Activated CD4-positive, alpha-beta T cell treated with anti-CD3 and anti-CD28 coated beads for 36 hours (primary cell): ENCODE results near the gene CDH23. TPM values are rescaled to one million over a fixed set of nuclear protein-coding genes. Genes with fewer than 3 reads are reported as not detected.
"Not testable (repeated sequence)": the region's sequence is repeated elsewhere in the genome, so short reads cannot be mapped to it uniquely, and the experiment has no call there.

Source experiments
- ATAC-seq: fragments of 200-7000 bp; cut with Tn5 transposase; one replicate; pipeline ENCODE4 v1.10.0; 2021; ENCODE audit warnings: mild to moderate bottlenecking, moderate library complexity
- CTCF ChIA-PET: fragments of 350-600 bp; sonication (Branson Sonifier 250); formaldehyde crosslinking; loops from one replicate; lab custom pipeline; 2021; ENCODE audit warnings: antibody characterized with exemption; lab: Charles Lee
- POLR2A ChIA-PET: fragments of 350-600 bp; sonication (Branson Sonifier 250); formaldehyde crosslinking; loops from one replicate; lab custom pipeline; 2021; ENCODE audit warnings: antibody characterized with exemption, inconsistent platforms; lab: Charles Lee
- DNase-seq: peaks from one replicate; pipeline ENCODE4 v3.0.0-alpha.2; 2020
- H3K27ac Mint-ChIP-seq: one replicate; pipeline ENCODE4 v1.8.0; 2021; ENCODE audit warnings: mixed read lengths
- H3K27me3 Mint-ChIP-seq: one replicate; pipeline ENCODE4 v1.8.0; 2021; ENCODE audit warnings: mixed read lengths
- H3K36me3 Mint-ChIP-seq: one replicate; pipeline ENCODE4 v1.8.0; 2021; ENCODE audit warnings: low read depth, mixed read lengths
- H3K4me1 Mint-ChIP-seq: one replicate; pipeline ENCODE4 v1.8.0; 2021; ENCODE audit warnings: mixed read lengths
- H3K4me3 Mint-ChIP-seq: one replicate; pipeline ENCODE4 v1.8.0; 2021; ENCODE audit warnings: mild to moderate bottlenecking, moderate library complexity, mixed read lengths
- H3K9me3 Mint-ChIP-seq: one replicate; pipeline ENCODE4 v1.8.0; 2021; ENCODE audit warnings: low read depth, mixed read lengths
- intact Hi-C, 2 experiments: fragments of 100-400 bp; cut with DNase I in 1 of 2; cut with micrococcal nuclease in 1 of 2; formaldehyde crosslinking; loops; one replicate each; pipeline versions ENCODE4 v1.14.2 to v1.15.1; 2022 to 2024; cut with DNase I, micrococcal nuclease
- total RNA-seq, 2 experiments: library from RNA; stranded (reverse); gene quantifications; one replicate each; pipeline ENCODE4 v1.2.3, GENCODE V29; 2021

CDH23 gene
- total RNA-seq, 2 experiments from 2014 or later: 1.5 to 1.6 TPM

- ATAC-seq (no peak), DNase-seq (no peak)
- Mint-ChIP-seq H3K27ac (no peak overlapping the region), H3K4me3 (no peak overlapping the region), H3K9me3 (peaks cover 2% of the 10 kb centered on the region), H3K27me3 (no peaks in the 10 kb centered on the region), H3K36me3 (no peaks in the 10 kb centered on the region), H3K4me1 (peaks cover 73% of the 10 kb centered on the region)
- CTCF ChIA-PET: interaction anchor here (0.6 to 1.5 kb wide), 3 partner anchors 9 to 51 kb away, joined by 3 to 5 read pairs (median 3); no protein-coding TSS in a partner anchor
- POLR2A ChIA-PET: no interaction called here
- intact Hi-C loops: no loop called here
These were observed 449.0 kb downstream of the CDH23 start for GRCh38 chr10:71845410-71846405.

DNA sequence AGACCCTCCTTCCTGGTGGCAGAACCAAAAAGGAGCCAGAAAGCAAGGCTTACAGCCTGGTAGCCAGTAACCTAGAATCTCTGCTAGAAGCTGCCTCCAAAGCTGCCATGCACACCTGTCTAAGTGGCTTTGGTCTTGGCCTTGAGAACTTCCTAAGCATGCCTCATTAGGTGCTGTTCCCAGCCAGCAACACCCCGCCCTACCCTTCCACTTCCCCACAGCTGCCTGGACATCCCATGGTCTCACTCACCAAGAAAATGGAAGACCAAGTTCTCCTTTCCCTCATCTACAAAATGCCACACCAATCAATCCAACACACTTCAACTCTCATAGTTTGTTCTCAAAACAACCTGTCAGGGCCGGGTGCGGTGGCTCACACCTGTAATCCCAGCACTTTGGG, 450.1 kb downstream of the CDH23 start:
- DNase-seq: no peak
- POLR2A ChIA-PET: no interaction called here
- Mint-ChIP-seq H3K4me3 (no peak overlapping the region), H3K9me3 (peaks cover 2% of the 10 kb centered on the region), H3K4me1 (peaks cover 77% of the 10 kb centered on the region), H3K27me3 (no peaks in the 10 kb centered on the region), H3K36me3 (no peaks in the 10 kb centered on the region), H3K27ac (no peak overlapping the region)
- CTCF ChIA-PET: interaction anchor here (1.2 kb wide), 1 partner anchor 17 kb away, joined by 3 read pairs; no protein-coding TSS in a partner anchor
- intact Hi-C loops: no loop called here
- ATAC-seq: no peak

GRCh38 chr10:71847418-71847817, 450.7 kb downstream of the CDH23 start:
- H3K4me1 Mint-ChIP-seq: peaks cover 76% of the 10 kb centered on the region
- ChIA-PET POLR2A (no interaction called here), CTCF (interaction anchor here (1.1 to 1.2 kb wide), 2 partner anchors 18 to 74 kb away, joined by 3 read pairs; partner anchors contain the start of gene VSIR)
- ATAC-seq (no peak), DNase-seq (no peak)
- H3K36me3 Mint-ChIP-seq: no peaks in the 10 kb centered on the region
- H3K27ac Mint-ChIP-seq: no peak overlapping the region
- no peak overlapping the region for H3K4me3 Mint-ChIP-seq
- peaks cover 2% of the 10 kb centered on the region for H3K9me3 Mint-ChIP-seq
- intact Hi-C loops: no loop called here
- no peaks in the 10 kb centered on the region for H3K27me3 Mint-ChIP-seq

DNA sequence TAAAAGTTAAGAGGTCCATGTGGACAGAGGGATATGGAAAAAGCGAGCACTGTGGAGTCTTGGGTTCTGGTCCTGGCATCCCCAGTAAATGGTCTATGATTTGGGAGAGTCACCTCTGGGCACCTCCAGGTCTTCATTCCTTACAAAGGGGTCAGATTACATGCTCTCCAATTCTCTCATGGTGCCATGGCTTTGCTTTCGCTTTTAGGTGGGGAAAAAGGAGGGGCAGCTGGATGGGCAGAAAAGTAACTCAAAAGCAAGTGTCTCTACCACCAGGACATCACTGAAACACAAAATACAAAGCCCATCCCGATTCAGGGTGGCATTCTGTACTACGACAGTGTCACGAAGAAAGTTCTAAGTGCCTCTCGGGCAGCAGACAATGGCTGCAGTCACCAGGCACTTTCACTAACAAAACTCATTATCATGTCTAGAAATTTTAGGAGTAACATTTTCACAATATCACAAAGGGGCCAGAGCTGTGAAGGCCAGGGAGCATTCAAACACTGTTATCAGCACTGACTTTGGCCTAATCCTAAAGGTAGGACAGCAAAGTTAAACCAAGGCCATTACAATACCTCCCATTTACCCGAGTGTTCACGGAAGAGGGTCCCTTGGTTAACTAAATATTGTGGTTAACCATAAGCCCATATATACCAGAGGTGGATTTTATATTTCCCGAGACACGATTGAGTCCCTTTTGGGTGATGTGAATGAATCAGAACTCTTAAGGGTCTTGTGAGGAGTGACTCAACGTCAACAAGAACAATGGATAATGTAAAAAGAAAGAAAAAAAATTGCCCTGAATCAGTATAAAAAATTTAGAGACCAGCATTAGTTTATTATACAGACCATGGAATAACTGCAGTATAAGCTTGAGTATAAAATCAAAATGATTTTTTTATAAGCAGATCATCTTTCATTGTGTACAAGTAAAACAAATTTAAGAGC, 451.9 kb downstream of the CDH23 start:
- Mint-ChIP-seq H3K36me3 (no peaks in the 10 kb centered on the region), H3K4me3 (peak overlapping the region; percentile 9), H3K9me3 (peaks cover 2% of the 10 kb centered on the region), H3K27ac (no peak overlapping the region), H3K4me1 (peaks cover 65% of the 10 kb centered on the region), H3K27me3 (no peaks in the 10 kb centered on the region)
- POLR2A ChIA-PET: no interaction called here
- ATAC-seq (no peak), DNase-seq (no peak)
- CTCF ChIA-PET: interaction anchor here (0.7 to 3.3 kb wide), 7 partner anchors 10 to 75 kb away, joined by 3 to 21 read pairs (median 3); partner anchors contain the start of gene VSIR
- intact Hi-C loops: no loop called here

- Mint-ChIP-seq H3K27me3 (no peaks in the 10 kb centered on the region), H3K36me3 (no peaks in the 10 kb centered on the region), H3K27ac (no peak overlapping the region), H3K4me3 (peak overlapping the region; percentile 90), H3K9me3 (peaks cover 2% of the 10 kb centered on the region), H3K4me1 (peaks cover 57% of the 10 kb centered on the region)
- ChIA-PET POLR2A (interaction anchor here (1.4 kb wide), 1 partner anchor 39 kb away, joined by 4 read pairs; no protein-coding TSS in a partner anchor), CTCF (interaction anchor here (0.7 to 3.3 kb wide), 8 partner anchors 11 to 152 kb away, joined by 3 to 21 read pairs (median 3); no protein-coding TSS in a partner anchor)
- intact Hi-C loops: no loop called here
- ATAC-seq (no peak), DNase-seq (no peak)
These were observed 452.8 kb downstream of the CDH23 start for GRCh38 chr10:71849461-71849908.

- H3K27me3 Mint-ChIP-seq: no peaks in the 10 kb centered on the region
- ATAC-seq (no peak), DNase-seq (no peak)
- peaks cover 53% of the 10 kb centered on the region for H3K4me1 Mint-ChIP-seq
- H3K4me3 Mint-ChIP-seq: peak overlapping the region; percentile 90
- H3K36me3 Mint-ChIP-seq: no peaks in the 10 kb centered on the region
- H3K9me3 Mint-ChIP-seq: no peaks in the 10 kb centered on the region
- ChIA-PET POLR2A (interaction anchor here (1.4 kb wide), 1 partner anchor 38 kb away, joined by 4 read pairs; no protein-coding TSS in a partner anchor), CTCF (interaction anchor here (0.7 to 3.3 kb wide), 3 partner anchors 28 to 153 kb away, joined by 3 to 21 read pairs (median 3); no protein-coding TSS in a partner anchor)
- intact Hi-C loops: loop anchor here (2.0 to 5.0 kb wide), 4 partner anchors 37 to 1678 kb away; partner anchors contain the start of genes P4HA1 (in 1 of the 2) and SAR1A (in 1 of the 2)
- peak overlapping the region; percentile 55 for H3K27ac Mint-ChIP-seq
These were observed 453.5 kb downstream of the CDH23 start for GRCh38 chr10:71850021-71850742.

DNA sequence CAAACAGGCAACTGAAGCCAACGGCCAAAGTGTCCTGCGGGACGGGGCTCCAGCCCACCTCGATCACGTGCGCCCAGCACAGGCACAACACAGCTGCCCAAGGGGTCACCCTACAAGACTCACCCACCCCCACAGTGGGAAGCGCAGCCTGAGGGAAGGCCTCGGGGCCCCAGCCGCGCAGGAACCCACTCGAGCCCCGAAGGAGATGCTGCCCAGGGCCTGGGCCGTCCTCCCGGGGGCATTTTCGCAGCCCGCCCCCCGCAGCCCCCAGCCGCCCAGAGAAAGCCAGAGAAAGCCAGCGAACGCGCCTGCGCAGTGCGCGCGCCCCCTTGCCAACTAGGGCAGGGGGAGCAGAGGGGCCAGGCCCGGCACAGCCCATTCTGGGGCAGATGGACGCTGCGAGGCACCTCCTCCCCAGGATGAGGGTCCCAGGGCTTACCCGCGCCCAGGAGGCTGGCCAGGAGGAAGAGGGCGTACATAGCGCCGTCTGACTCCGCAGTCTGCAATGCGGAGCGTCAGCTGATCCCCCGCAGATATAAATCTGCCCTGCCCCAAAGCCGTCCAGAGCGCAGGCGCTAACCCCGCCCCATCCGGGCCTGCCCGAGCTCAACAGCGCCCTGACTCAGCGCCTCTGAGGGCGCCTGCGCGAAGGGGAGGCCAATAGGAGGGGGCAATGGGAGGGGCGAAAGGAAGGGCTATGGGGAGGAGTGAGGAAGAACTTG, 454.2 kb downstream of the CDH23 start, which contains the start of gene PSAP:
PSAP (minus strand) TSS at position 509 of the 722 bp plus-strand sequence; CDS start at position 479, 30 bp downstream.
- POLR2A ChIA-PET: interaction anchor here (0.6 to 1.4 kb wide), 6 partner anchors 10 to 285 kb away, joined by 4 to 9 read pairs (median 4); no protein-coding TSS in a partner anchor
- Mint-ChIP-seq H3K9me3 (no peaks in the 10 kb centered on the region), H3K4me1 (peaks cover 47% of the 10 kb centered on the region), H3K4me3 (peak within 1 kb of the TSS; percentile 90), H3K27ac (peak within 1 kb of the TSS; percentile 72), H3K27me3 (no peaks in the 10 kb centered on the region), H3K36me3 (no peaks in the 10 kb centered on the region)
- ATAC-seq: peak; percentile 99
- peak; percentile 99 for DNase-seq
- CTCF ChIA-PET: interaction anchor here (0.6 to 3.3 kb wide), 4 partner anchors 10 to 1846 kb away, joined by 3 to 21 read pairs (median 3); no protein-coding TSS in a partner anchor
- intact Hi-C loops: loop anchor here (1.0 to 5.0 kb wide), 11 partner anchors 36 to 1679 kb away; partner anchors contain the start of genes VSIR (in 2 of the 2), ANAPC16 (in 1 of the 2), ASCC1 (in 1 of the 2) and DNAJB12 (in 1 of the 2)

DNA sequence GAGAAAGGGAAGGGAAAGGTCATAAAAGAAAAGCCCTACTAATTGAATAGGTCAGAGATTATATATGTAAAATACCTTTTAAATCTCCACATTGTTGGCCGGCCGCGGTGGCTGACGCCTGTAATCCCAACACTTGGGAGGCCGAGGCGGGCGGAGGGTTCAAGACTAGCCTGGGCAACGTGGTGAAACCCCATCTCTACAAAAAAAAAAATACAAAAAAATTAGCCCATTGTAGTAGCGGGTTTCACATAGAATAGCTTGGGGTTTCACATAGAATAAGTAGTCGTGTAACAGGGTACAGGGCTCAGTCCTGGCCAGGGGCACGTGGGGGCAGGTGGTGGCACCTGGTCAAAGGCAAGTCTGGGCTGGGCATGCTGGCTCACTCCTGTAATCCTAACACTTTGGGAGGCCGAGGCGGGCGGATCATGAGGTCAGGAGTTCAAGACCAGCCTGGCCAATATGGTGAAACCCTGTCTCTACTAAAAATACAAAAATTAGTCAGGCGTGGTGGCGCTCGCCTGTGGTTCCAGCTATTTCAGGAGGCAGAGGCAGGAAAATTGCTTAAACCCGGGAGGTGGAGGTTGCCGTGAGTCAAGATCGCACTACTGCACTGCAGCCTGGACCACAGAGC, 454.9 kb downstream of the CDH23 start:
- ATAC-seq: peak; percentile 5
- POLR2A ChIA-PET: interaction anchor here (0.7 to 1.2 kb wide), 4 partner anchors 9 to 284 kb away, joined by 4 to 9 read pairs (median 4); no protein-coding TSS in a partner anchor
- CTCF ChIA-PET: interaction anchor here (1.0 to 3.3 kb wide), 3 partner anchors 9 to 44 kb away, joined by 3 to 21 read pairs (median 3); no protein-coding TSS in a partner anchor
- DNase-seq, H3K27me3 Mint-ChIP-seq, H3K36me3 Mint-ChIP-seq, H3K9me3 Mint-ChIP-seq: not testable (repeated sequence)
- peak overlapping the region; percentile 90 for H3K4me3 Mint-ChIP-seq
- peak overlapping the region; percentile 72 for H3K27ac Mint-ChIP-seq
- intact Hi-C loops: loop anchor here (1.0 to 5.0 kb wide), 11 partner anchors 36 to 1679 kb away; partner anchors contain the start of genes VSIR (in 2 of the 2), ANAPC16 (in 1 of the 2), ASCC1 (in 1 of the 2) and DNAJB12 (in 1 of the 2)
- H3K4me1 Mint-ChIP-seq: peaks cover 44% of the 10 kb centered on the region
